Measurements from ENCODE around the gene MAP7D1.
"Not testable (repeated sequence)": the region's sequence is repeated elsewhere in the genome, so short reads cannot be mapped to it uniquely, and the experiment has no call there.

The MAP7D1 gene

GRCh38 chr1:36203554-36204346 lies 47.8 kb downstream of the MAP7D1 start:
- peak; percentile 90 for DNase-seq (ENCODE audit: low read depth)

GRCh38 chr1:36204347-36204909 lies 48.5 kb downstream of the MAP7D1 start:
- peak; percentile 38 for DNase-seq (ENCODE audit: low read depth)

- no peak for DNase-seq (ENCODE audit: low read depth)
These were observed 50.4 kb downstream of the MAP7D1 start for GRCh38 chr1:36206323-36206858.

- peak; percentile 95 for DNase-seq (ENCODE audit: low read depth)
These were observed 51.4 kb downstream of the MAP7D1 start for GRCh38 chr1:36207339-36207738.

- peak; percentile 79 for DNase-seq (ENCODE audit: low read depth)
These were observed 53.2 kb downstream of the MAP7D1 start for GRCh38 chr1:36208978-36209703.

- no peak for DNase-seq (ENCODE audit: low read depth)
These were observed 55.3 kb downstream of the MAP7D1 start for GRCh38 chr1:36211307-36211706.

- DNase-seq (ENCODE audit: low read depth), result no peak
These were observed 55.9 kb downstream of the MAP7D1 start for GRCh38 chr1:36211841-36212240.

- DNase-seq (ENCODE audit: low read depth), result no peak
These were observed 56.8 kb downstream of the MAP7D1 start for GRCh38 chr1:36212782-36213181.

GRCh38 chr1:36217670-36218069 lies 61.7 kb downstream of the MAP7D1 start:
- DNase-seq (ENCODE audit: low read depth), result peak; percentile 67

GRCh38 chr1:36221901-36222300 lies 65.9 kb downstream of the MAP7D1 start:
- not testable (repeated sequence) for DNase-seq (ENCODE audit: low read depth)

- DNase-seq (ENCODE audit: low read depth), result no peak
These were observed 66.8 kb downstream of the MAP7D1 start for GRCh38 chr1:36222481-36223380.

GRCh38 chr1:36223381-36223995 lies 67.5 kb downstream of the MAP7D1 start:
- peak; percentile 65 for DNase-seq (ENCODE audit: low read depth)

GRCh38 chr1:36223996-36224536 lies 68.1 kb downstream of the MAP7D1 start, which contains the start of gene THRAP3:
TSS of gene THRAP3 (plus strand) at chr1:36224443. CDS start at chr1:36282564, 58,121 bp downstream.
- DNase-seq (ENCODE audit: low read depth), result peak; percentile 100

- DNase-seq (ENCODE audit: low read depth), result peak; percentile 84
These were observed 68.8 kb downstream of the MAP7D1 start for GRCh38 chr1:36224537-36225282.

GRCh38 chr1:36225283-36225899 lies 69.4 kb downstream of the MAP7D1 start:
- DNase-seq (ENCODE audit: low read depth), result peak; percentile 48

GRCh38 chr1:36230279-36230678 lies 74.3 kb downstream of the MAP7D1 start:
- DNase-seq (ENCODE audit: low read depth), result not testable (repeated sequence)
